Cardiac septum (tissue), 1 donor: ENCODE data around the gene LAMB4. TPM values are rescaled to one million over a fixed set of nuclear protein-coding genes. Genes with fewer than 3 reads are reported as not detected.

ENCODE experiments used
- DNase-seq: peaks from one replicate; pipeline ENCODE4 v3.0.0-alpha.2; 2020; ENCODE audit warnings: low spot score
- intact Hi-C: fragments of 100-400 bp; cut with DNase I; formaldehyde crosslinking; loops from one replicate; pipeline ENCODE4 v1.14.0; 2022
- total RNA-seq: library from RNA; stranded (reverse); fragmentation: NEBNext Ultra II Directional; extraction: Animal tissue kit (Norgen Biotek cat#: 25700); gene quantifications from one replicate; pipeline ENCODE4 v1.2.1, GENCODE V29; 2021
- donor health status: DM: no; HTN: no; CAD: no.

The LAMB4 gene
- total RNA-seq, 1 donor from 2014 or later, result 0.05 TPM

DNA sequence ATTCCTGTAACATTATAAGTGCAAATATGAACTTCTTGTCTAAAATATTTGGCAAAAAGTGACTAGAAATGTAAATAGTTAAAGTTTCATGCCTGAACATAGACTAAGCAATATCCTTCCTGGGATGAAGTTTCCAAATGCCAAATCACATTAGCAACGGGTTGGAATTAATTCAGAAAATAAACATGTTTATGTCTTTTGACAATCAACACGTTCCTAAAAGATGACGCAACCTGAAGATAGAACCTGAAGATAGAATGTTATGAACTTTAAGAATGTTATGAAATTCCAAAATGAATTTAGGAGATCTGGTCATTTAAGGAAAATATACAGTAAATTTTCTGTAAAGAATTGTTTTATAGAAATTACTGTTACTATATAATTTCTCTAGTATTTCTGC is 9.2 kb downstream of the LAMB4 start:
- intact Hi-C loops, result no loop called here
- no peak for DNase-seq

GRCh38 chr7:108120196-108120595 is 10.0 kb downstream of the LAMB4 start:
- intact Hi-C loops, result no loop called here
- DNase-seq, result no peak

DNA sequence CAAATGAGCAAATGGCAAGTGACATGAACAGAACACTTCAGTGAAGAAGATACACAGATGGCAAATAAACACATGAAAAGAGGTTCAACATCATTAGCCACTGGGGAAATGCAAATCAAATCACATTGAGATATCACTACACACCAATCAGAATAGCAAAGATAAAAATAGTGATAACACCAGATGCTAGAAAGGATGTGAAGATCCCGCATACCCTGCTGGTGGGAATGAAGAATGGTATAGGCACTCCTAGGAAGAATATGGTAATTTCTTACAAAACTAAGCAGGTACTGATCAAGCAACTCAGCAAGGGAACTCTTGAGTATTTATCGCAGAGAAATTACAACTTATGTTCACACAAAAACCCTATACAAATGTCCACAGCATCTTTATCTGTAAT is 11.2 kb downstream of the LAMB4 start:
- DNase-seq, result no peak
- intact Hi-C loops, result no loop called here

- DNase-seq, result no peak
- intact Hi-C loops, result no loop called here
These were observed 15.9 kb downstream of the LAMB4 start for GRCh38 chr7:108114117-108114841.

DNA sequence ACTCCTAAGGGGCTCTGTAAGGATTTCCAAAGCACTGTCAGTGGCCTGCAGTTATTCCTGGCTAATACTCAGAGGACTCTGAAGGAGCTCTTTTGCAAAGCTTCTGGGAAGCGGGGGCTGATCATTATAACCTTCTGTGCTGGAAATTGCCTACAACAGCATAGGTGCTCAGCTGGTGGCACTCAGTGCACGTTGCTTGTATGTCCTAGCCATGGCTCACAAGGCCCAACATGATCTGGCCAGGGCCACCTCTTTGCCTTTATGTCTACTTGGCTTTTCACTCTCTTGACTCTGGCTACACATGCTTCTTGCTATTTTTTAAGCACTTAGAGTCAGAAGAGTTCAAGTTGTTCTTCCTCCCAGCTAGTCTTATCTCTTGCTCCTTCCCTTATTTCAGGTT is 17.5 kb downstream of the LAMB4 start:
- DNase-seq, result no peak
- intact Hi-C loops, result no loop called here

DNA sequence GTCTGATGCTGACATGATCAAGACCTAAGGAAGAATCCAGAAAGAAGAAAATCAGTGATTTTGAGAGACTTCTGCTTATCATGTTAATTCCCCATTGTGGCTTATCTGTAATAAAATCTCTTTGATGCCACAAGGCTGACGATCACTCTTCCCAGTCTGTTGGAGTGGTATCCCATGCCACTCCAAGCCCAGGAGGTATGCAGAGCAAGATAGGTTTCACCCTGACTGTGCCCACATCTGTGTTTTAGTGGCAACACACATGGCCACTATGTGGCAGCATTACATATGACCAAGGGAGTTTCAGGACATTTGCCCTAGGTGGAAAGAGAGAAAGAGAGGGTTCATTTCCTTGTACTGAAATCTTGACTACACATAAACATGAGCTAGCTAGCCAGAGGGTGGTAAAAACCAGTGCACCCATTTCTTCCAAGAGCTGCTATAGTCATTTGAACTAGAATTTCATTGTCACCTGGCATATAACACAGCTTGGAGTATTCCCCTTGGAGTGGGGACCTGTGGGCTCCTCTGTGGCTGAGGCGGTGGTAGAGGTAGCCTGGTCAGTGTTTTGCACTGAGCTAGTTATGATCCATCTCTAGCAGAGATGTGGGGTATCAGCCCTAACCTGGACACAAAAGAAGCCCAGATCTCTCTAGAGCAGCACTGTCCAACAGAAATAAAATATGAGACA is 20.8 kb downstream of the LAMB4 start:
- intact Hi-C loops, result loop anchor here (5.0 kb wide), 1 partner anchor 33 kb away; no protein-coding TSS in a partner anchor

GRCh38 chr7:108108131-108108530 is 22.0 kb downstream of the LAMB4 start:
- intact Hi-C loops, result loop anchor here (5.0 kb wide), 1 partner anchor 34 kb away; no protein-coding TSS in a partner anchor
- DNase-seq, result no peak

More for the DNA sequence above, 20.8 kb downstream of the LAMB4 start:
- DNase-seq, result no peak

- no peak for DNase-seq
- intact Hi-C loops, result no loop called here
These were observed 25.8 kb downstream of the LAMB4 start for GRCh38 chr7:108104324-108104723.

DNA sequence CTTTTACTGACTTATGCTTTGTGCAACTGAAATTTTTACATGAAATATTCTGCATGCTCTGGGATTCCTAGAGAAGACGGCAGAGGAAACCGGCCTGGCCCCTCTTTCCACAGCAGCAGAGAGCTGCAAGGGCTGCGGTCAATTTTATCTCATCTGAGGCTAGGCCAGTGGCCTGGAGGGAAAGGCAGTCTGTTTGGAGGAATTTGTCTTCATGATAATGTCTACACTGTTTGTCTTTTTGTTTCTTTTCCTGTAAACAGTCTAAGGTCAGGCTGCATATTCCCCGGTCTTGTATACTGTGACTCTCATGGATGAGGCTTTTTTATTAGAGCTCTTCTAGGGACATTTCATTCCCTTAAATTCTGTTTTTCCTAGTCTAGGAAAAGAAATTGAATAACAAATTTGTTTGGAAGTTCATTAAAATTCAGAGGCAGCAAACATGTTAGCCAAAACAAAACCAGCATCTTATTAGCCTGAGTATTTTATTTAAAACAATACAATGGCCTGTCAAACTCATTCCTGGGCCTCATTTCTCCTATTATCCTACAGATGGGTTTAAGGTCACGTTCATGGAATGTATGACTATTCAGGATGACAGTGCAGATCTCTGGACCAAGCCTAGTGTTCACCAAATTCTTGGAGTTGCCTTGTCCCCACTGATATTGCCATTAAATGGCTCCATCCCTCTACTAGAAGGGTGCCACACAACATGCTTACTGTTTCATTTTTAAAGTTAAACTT is 26.4 kb downstream of the LAMB4 start:
- DNase-seq, result no peak
- intact Hi-C loops, result no loop called here

DNA sequence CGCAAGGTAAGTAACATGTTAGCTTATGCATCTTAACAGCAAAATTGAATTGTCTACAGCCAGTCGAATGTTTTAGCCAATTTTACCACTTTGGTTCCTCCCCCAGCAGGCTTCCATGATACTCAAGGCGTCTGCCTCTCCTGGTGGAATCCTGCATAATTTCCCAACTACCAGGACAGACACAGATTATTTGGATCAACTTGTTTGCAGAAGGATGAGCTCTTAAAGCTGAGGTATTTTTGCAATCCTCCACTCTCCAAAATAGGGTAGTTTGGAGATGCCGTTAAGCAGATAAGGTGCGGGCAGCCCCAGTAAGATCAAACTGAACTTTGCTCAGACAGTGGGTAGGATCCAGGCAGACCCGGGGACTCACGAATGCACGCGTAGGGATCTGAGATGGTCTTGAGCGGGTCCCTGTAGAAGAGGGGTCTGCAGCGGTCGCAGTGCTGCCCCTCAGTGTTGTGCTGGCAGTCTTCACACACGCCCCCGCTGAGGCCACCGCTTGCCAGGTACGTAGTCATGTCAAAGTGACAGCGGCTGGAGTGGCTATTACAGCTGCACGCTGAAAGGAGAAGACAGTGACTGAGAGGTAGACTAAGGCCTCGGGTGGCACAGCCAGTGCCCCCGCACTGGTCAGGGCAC is 27.4 kb downstream of the LAMB4 start:
- no peak for DNase-seq
- intact Hi-C loops, result no loop called here

DNA sequence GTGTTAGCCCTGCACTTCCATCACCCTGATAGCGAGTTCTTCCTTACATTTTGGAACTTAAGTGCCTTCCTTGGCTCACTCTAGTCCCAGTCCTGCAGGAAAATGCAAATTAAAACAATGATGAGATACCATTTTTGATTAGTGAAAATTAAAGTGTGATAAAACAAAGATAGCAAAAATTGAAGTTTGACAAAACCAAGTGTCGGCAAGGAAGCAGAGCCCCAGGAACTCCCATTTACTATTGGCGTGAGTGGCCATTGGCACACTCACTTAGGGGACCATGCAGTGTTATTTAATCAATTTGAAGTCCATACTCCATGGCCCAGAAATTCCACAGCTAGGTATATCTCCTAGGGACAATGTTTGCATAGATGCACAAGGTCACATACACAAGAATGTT is 28.4 kb downstream of the LAMB4 start:
- DNase-seq, result no peak
- intact Hi-C loops, result no loop called here

DNA sequence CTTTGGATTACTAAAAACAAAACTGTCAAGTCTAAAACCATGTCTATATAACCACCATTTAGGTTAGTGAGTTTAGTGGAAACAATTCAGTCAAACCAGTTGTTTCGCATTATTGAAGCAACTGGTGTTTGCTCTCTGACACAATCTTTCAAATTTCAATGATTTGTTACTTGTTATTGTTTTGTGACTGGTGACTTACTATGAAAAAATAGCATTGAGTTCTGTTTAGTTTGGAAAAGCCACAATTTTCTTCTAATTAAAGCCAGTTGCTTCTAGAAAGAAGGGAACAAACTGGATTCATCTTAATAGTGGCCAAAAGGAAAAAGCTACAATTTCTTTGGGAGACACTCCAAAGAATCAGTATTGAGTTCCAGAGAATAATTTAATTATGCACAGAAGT is 30.4 kb downstream of the LAMB4 start:
- intact Hi-C loops, result loop anchor here (5.0 kb wide), 1 partner anchor 97 kb away; the partner anchor contains the start of gene LAMB1
- DNase-seq, result no peak

GRCh38 chr7:108097703-108098102 is 32.5 kb downstream of the LAMB4 start:
- intact Hi-C loops, result loop anchor here (5.0 kb wide), 1 partner anchor 95 kb away; the partner anchor contains the start of gene LAMB1
- DNase-seq, result no peak

DNA sequence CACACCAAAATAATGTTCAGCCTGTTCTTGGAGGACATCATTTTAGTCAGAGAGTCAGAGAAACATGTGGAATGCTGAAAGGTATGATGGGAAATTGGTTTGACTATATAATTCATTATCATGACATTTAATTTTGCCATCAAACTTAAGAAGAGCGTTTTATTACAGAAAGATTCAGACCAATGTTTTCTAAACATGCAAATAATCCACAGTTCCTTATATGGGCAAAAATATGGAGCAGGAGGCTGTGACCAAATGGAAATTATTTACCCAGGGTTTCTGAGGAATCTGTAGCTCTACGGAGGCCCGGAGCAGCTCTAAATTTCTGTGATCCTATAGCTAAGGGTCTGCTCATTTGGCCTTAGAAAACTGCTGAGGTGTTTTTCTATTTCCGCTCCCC is 33.2 kb downstream of the LAMB4 start:
- DNase-seq, result no peak
- intact Hi-C loops, result loop anchor here (5.0 kb wide), 1 partner anchor 95 kb away; the partner anchor contains the start of gene LAMB1

DNA sequence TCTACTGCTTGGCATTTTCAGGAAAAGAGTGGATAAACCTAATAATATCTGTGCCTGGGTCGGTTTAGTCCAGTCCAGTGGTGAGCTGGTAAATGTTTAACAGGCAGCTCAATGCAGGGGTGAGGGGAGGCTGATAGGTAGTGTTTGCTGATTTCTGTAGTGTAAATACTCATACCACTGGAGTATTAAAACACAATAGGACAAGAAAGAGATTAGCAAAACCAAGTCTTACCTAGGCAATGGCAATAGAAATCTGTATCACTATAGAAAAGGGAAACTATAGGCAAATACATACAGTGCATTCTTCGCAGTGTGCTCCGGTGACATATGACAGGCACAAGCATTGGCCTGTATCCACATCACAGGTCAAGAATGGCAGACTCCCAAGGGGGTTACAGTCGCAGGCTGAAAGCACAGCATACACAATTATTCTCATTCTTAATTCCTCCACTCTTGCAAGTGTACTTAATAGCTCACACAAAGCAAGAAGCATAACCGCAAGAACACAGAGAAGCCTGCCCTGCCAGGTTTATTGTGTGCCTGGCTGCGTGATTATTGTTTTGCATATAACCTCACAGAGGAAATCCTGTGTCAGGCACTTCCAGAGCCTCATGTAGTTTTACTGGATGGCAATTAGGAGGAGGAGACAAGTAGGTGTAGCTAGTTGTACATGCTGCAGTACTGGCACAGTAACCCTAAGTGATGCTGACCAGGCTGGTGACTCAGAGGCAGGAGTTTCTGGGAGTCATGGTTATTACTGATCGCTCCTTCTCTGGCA is 35.0 kb downstream of the LAMB4 start:
- DNase-seq, result no peak
- intact Hi-C loops, result loop anchor here (5.0 kb wide), 1 partner anchor 93 kb away; the partner anchor contains the start of gene LAMB1

DNA sequence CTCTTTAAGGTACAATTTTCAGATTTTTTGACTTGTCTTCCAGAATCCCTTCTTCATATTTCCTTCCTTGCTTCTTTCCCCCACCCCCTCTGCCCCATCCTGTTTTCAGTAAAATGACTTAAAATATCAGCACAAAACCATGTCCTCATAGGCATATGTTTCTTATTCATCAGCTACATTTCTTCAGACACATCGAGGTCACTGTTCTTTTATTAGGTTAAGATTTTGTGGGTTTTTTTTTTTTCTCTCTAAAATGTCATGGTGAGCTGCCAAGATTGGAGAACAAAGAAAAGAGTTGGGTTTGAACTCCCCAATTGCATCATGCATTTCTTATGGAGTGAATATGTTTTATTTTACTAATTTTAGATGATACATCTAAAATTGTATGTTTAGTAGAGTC is 35.8 kb downstream of the LAMB4 start:
- intact Hi-C loops, result no loop called here
- DNase-seq, result no peak

GRCh38 chr7:108093851-108094331 is 36.3 kb downstream of the LAMB4 start:
- intact Hi-C loops, result no loop called here
- no peak for DNase-seq

- intact Hi-C loops, result no loop called here
- DNase-seq, result no peak
These were observed 36.8 kb downstream of the LAMB4 start for GRCh38 chr7:108093341-108093740.

DNA sequence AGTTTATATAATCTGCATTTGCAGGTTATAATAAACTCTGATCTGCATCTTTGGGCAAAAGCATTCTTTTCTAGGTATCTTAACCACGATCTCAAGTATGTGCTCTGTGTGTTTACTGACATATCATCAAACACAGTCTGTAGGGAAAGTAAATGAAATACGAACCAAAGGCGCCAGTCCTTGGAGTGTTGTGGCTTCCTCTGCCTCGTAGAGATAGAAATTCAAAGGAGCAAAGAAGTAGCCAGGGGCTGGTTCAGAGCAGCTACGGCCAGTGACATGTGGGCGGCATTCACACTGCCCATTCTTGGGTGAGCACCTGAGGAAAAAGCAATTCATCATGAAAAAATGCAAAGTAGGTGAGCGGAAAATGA is 38.7 kb downstream of the LAMB4 start:
- no peak for DNase-seq
- intact Hi-C loops, result no loop called here
